ENCODE results near the gene TMEM134. TPM values are rescaled to one million over a fixed set of nuclear protein-coding genes. Genes with fewer than 3 reads are reported as not detected.
"Not testable (repeated sequence)": the region's sequence is repeated elsewhere in the genome, so short reads cannot be mapped to it uniquely, and the experiment has no call there.

Gene TMEM134, protein sequence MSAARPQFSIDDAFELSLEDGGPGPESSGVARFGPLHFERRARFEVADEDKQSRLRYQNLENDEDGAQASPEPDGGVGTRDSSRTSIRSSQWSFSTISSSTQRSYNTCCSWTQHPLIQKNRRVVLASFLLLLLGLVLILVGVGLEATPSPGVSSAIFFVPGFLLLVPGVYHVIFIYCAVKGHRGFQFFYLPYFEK
- total RNA-seq, result 10 to 100 TPM; 52.6 to 56.1 TPM

DNA sequence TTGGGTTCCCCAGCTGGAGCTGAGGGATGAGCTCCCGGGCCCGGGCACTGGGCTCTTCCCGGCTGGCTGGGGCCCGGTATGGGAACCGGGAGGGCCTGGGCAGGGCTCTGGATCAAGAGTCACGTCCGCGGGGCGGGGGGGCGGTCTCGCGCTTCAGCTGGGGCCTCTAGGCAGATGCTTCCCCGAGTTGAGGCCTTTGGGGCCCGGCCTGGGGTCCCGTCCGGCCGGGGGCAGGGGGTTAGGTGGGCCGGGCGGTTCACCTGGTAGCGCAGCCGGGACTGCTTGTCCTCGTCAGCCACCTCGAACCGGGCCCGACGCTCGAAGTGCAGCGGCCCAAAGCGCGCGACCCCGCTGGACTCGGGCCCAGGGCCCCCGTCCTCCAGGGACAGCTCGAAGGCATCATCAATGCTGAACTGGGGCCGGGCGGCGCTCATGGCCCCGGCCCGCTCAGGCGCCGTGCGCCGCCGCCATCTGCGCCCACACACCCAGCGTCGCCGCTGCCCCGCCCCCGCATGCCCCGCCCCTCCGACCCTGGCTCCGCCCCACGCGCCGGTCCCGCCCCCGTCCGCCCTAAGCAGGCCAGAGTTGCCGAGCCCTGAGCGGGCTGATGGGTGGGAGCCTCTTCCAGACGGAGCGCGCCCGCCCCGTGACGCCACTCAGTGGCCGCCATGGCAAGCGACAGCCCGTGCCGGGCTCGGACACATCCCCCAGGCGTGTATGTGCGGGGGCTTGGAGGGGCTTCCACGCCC lies at the start of gene TMEM134:
Gene TMEM134 (minus strand): TSS at position 493 of the 749 bp plus-strand sequence. CDS start 59 bp downstream, at position 434.
- intact Hi-C loops (cut with micrococcal nuclease), result loop anchor here (1.0 to 2.0 kb wide), 8 partner anchors 14 to 78 kb away; partner anchors contain the start of genes AIP, RAD9A and RPS6KB2
- CTCF ChIA-PET, result interaction anchor here (0.7 to 3.9 kb wide), 12 partner anchors 12 to 112 kb away, joined by 3 to 20 read pairs (median 4); partner anchors contain the start of genes AIP, CDK2AP2, PITPNM1 and PTPRCAP
- H3K4me1 Mint-ChIP-seq (ENCODE audit: low read depth), result peaks cover 33% of the 10 kb centered on the region
- peak within 1 kb of the TSS; percentile 80 for H3K4me3 Mint-ChIP-seq
- peak; percentile 92 for DNase-seq
- H3K36me3 Mint-ChIP-seq (ENCODE audit: low read depth), result peaks cover 5% of the 10 kb centered on the region
- H3K9me3 Mint-ChIP-seq, result no peaks in the 10 kb centered on the region
- H3K27me3 Mint-ChIP-seq (ENCODE audit: low read depth), result no peaks in the 10 kb centered on the region
- peak within 1 kb of the TSS; percentile 86 for H3K27ac Mint-ChIP-seq

DNA sequence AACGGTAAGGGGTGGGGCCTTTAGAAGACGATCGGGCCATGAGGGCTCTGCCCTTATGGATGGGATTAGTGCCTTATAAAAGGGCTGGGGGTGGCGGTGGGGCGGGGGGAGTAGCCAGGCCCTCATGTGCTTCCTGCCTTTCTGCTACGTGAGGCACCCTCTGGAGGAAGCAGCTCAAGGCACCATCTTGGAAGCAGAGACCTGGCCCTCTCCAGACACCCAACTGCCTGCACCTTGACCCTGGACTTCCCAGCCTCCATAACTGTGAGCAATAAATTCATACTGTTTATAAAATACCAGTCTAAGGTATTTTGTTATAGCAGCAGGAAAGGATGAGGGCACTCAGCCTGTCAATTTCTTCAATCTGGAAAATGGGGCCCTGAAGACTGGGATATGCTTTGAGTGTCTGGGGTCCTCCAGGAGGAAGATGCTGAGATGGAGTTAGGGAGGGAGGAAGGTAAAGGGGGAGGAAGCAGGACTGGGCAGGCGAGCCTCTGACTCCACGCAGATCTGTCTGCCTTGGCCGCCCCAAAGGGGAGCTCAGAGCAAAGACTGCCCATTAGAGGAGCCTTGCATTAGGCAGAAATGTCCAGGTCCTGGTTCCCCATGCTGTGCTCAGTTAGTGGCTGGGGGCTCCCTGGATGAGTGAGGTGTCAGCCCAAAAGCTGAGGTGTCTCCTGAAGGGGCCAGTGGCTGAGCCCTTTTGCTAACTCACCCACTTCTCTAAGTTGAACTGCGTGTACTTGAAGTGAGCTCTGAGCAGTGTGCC lies 48.9 kb upstream of the TMEM134 start:
- H3K4me3 Mint-ChIP-seq, result no peak overlapping the region
- no peaks in the 10 kb centered on the region for H3K9me3 Mint-ChIP-seq
- DNase-seq, result no peak
- intact Hi-C loops (cut with micrococcal nuclease), result no loop called here
- H3K27ac Mint-ChIP-seq, result no peak overlapping the region
- CTCF ChIA-PET, result interaction anchor here (0.9 kb wide), 1 partner anchor 78 kb away, joined by 3 read pairs; no protein-coding TSS in a partner anchor
- no peaks in the 10 kb centered on the region for H3K4me1 Mint-ChIP-seq (ENCODE audit: low read depth)
- no peaks in the 10 kb centered on the region for H3K36me3 Mint-ChIP-seq (ENCODE audit: low read depth)
- peaks cover 2% of the 10 kb centered on the region for H3K27me3 Mint-ChIP-seq (ENCODE audit: low read depth)

DNA sequence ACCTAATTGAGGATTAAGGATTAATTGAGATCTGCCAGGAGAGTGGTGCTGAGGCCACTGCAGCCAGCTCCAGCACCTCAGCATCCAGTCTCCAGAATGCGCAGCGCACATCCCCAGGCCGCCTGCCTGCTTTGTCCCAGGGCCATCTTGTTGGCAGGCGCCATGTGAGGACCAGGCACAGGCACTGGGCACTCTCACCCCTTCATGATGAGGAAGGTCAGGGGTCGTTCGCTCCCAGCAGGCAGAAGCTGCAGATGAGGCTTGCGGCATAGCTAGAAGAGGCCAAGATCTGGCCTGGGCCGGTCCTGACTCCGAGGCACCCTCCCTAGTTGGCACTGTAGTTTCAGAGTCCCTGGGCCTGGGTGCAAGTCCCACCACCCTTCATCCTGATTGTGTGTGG lies 47.8 kb upstream of the TMEM134 start:
- no peak for DNase-seq
- intact Hi-C loops (cut with micrococcal nuclease), result no loop called here
- no peaks in the 10 kb centered on the region for H3K36me3 Mint-ChIP-seq (ENCODE audit: low read depth)
- no peak overlapping the region for H3K4me3 Mint-ChIP-seq
- H3K27ac Mint-ChIP-seq, result no peak overlapping the region
- peaks cover 2% of the 10 kb centered on the region for H3K27me3 Mint-ChIP-seq (ENCODE audit: low read depth)
- CTCF ChIA-PET, result no interaction called here
- no peaks in the 10 kb centered on the region for H3K4me1 Mint-ChIP-seq (ENCODE audit: low read depth)
- H3K9me3 Mint-ChIP-seq, result no peaks in the 10 kb centered on the region

DNA sequence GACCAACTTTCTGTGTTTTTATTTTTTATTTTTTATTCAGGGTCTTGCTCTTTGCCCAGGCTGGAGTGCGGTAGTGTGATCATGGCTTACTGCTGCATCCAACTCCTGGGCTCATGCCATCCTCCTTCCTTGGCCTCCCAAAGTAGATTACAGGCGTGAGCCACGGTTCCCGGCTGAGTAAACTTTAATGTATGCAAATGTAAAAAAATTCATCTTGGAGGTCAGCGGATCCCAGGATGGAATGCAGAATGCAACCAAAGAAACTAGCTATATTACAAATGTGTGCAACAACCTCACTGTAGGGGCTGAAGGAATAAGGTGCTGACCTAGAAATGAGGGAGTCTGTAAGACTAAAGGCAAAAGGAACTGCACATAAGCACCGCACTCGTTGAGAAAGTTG lies 45.1 kb upstream of the TMEM134 start:
- no peak overlapping the region for H3K27ac Mint-ChIP-seq
- peaks cover 2% of the 10 kb centered on the region for H3K27me3 Mint-ChIP-seq (ENCODE audit: low read depth)
- H3K36me3 Mint-ChIP-seq (ENCODE audit: low read depth), result no peaks in the 10 kb centered on the region
- H3K4me1 Mint-ChIP-seq (ENCODE audit: low read depth), result peaks cover 5% of the 10 kb centered on the region
- H3K4me3 Mint-ChIP-seq, result no peak overlapping the region
- DNase-seq, result no peak
- CTCF ChIA-PET, result no interaction called here
- intact Hi-C loops (cut with micrococcal nuclease), result no loop called here
- no peaks in the 10 kb centered on the region for H3K9me3 Mint-ChIP-seq

DNA sequence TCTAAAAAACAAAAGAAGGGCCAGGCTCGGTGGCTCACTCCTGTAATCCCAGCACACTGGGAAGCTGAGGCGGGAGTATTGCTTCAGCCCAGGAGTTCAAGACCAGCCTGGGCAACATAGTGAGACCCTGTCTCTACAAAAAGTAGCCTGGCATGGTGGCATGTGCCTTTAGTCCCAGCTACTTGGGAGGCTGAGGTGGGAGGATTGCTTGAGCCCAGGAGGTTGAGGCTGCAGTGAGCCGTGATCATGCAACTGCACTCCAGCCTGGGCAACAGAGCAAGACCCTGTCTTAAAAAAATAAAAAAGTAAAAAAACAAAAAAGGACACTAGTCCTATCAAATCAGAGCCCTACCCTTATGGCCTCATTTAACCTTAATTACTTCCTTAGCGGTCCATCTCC lies 42.5 kb upstream of the TMEM134 start:
- H3K4me1 Mint-ChIP-seq (ENCODE audit: low read depth), result peaks cover 17% of the 10 kb centered on the region
- H3K27ac Mint-ChIP-seq; H3K4me3 Mint-ChIP-seq; H3K9me3 Mint-ChIP-seq; intact Hi-C loops (cut with micrococcal nuclease); CTCF ChIA-PET; H3K27me3 Mint-ChIP-seq (ENCODE audit: low read depth); H3K36me3 Mint-ChIP-seq (ENCODE audit: low read depth); DNase-seq: not testable (repeated sequence)

DNA sequence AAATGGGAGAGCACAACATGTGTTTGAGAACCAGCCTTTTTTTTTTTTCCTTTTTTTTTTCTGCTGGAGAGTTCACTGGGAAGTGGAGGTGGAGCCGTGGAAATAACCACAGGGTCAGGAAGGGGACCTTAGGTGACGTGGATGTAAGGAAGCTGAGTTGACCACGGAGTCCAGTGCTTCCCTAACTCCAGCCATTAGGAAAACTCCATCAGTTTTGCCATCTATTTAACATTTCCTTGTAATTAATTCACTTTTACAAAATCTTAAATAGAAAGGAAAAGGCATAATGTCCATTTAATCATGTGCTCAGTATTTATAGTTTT lies 40.9 kb upstream of the TMEM134 start:
- Mint-ChIP-seq H3K27me3 (ENCODE audit: low read depth) (peaks cover 2% of the 10 kb centered on the region), H3K4me3 (peak overlapping the region; percentile 85), H3K36me3 (ENCODE audit: low read depth) (peaks cover 10% of the 10 kb centered on the region), H3K9me3 (no peaks in the 10 kb centered on the region), H3K27ac (no peak overlapping the region), H3K4me1 (ENCODE audit: low read depth) (peaks cover 27% of the 10 kb centered on the region)
- DNase-seq, result no peak
- CTCF ChIA-PET, result no interaction called here
- intact Hi-C loops (cut with micrococcal nuclease), result no loop called here

DNA sequence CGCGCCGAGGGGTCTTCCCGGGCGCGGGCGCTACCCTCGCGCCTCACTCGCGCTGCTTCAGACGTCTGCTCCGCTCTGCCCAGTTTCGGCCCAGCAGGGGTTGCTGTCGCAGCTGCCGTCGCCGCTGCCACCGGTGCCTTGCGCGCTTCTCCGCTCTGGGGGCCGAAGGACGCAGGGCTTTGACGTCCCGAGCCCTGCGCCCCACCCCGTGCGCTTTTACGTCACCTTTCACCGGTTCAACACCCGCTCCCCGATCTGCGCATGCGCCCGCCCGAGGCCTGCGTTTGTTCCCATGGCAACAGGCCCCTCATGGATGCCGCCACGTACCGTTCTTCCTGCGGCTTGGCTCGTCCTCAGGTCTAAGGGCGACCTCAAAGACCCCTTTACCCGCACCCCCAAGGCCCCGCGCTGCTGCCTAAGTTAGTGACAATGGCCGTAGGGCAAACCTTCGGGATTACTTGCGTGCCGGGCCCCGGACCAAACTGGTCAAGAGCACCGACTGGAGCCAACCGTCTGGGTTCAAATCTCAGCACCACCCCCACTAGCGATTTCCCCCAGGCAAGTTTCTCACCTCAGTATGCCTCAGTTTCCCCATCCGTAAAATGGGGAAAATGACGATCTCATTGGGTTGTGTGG lies 39.6 kb upstream of the TMEM134 start:
- Mint-ChIP-seq H3K9me3 (no peaks in the 10 kb centered on the region), H3K4me1 (ENCODE audit: low read depth) (peaks cover 31% of the 10 kb centered on the region), H3K36me3 (ENCODE audit: low read depth) (peaks cover 10% of the 10 kb centered on the region), H3K27me3 (ENCODE audit: low read depth) (no peaks in the 10 kb centered on the region), H3K4me3 (peak overlapping the region; percentile 85), H3K27ac (peak overlapping the region; percentile 97)
- DNase-seq, result peak; percentile 99
- intact Hi-C loops (cut with micrococcal nuclease), result loop anchor here (1.0 to 10.0 kb wide), 5 partner anchors 74 to 526 kb away; partner anchors contain the start of genes GRK2, GSTP1, KDM2A and NDUFS8
- CTCF ChIA-PET, result interaction anchor here (1.0 to 1.5 kb wide), 2 partner anchors 40 to 70 kb away, joined by 4 to 7 read pairs; partner anchors contain the start of genes PTPRCAP and TMEM134

DNA sequence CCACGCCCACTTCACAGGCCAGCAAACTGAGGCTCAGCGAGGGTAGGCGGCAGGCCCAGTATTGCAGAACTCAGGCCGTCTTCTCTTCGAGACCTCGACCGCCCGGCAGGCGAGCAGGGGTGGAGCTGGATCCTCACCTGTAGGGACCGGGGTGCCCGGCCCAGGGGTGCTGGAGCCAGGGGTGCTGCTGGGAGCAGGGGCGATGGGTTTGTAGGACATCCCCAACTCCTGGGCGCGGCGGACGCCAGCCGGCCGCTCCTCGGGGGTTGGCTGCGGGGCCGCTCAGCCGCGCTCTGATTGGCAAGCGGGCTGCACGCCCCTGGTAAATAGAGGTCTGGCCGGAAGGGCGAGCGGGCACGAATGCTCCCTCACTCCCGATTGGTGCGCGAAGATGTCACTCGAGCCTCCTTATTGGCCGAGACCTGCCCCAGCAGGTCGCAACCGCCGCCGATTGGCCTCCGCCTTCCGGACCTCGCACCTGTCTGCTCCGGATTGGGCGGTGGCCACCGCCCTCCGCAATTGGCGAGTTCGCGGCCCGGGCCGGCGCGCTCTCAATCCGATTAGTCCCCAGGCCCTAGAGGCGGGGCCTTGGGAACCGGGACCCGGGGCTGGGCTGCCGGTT lies 38.9 kb upstream of the TMEM134 start, which contains the start of gene CDK2AP2:
Gene CDK2AP2 (minus strand): TSS at position 299 of the 622 bp plus-strand sequence. CDS start 80 bp downstream, at position 219.
- peaks cover 35% of the 10 kb centered on the region for H3K4me1 Mint-ChIP-seq (ENCODE audit: low read depth)
- H3K27ac Mint-ChIP-seq, result peak within 1 kb of the TSS; percentile 97
- H3K9me3 Mint-ChIP-seq, result no peaks in the 10 kb centered on the region
- intact Hi-C loops (cut with micrococcal nuclease), result loop anchor here (1.0 to 10.0 kb wide), 6 partner anchors 75 to 527 kb away; partner anchors contain the start of genes GRK2, GSTP1, KDM2A and NDUFS8
- peak; percentile 99 for DNase-seq
- H3K27me3 Mint-ChIP-seq (ENCODE audit: low read depth), result no peaks in the 10 kb centered on the region
- CTCF ChIA-PET, result interaction anchor here (1.0 to 1.5 kb wide), 3 partner anchors 39 to 107 kb away, joined by 3 to 7 read pairs (median 4); partner anchors contain the start of genes PPP1CA, PTPRCAP and TMEM134
- H3K4me3 Mint-ChIP-seq, result peak within 1 kb of the TSS; percentile 85
- H3K36me3 Mint-ChIP-seq (ENCODE audit: low read depth), result peaks cover 12% of the 10 kb centered on the region

DNA sequence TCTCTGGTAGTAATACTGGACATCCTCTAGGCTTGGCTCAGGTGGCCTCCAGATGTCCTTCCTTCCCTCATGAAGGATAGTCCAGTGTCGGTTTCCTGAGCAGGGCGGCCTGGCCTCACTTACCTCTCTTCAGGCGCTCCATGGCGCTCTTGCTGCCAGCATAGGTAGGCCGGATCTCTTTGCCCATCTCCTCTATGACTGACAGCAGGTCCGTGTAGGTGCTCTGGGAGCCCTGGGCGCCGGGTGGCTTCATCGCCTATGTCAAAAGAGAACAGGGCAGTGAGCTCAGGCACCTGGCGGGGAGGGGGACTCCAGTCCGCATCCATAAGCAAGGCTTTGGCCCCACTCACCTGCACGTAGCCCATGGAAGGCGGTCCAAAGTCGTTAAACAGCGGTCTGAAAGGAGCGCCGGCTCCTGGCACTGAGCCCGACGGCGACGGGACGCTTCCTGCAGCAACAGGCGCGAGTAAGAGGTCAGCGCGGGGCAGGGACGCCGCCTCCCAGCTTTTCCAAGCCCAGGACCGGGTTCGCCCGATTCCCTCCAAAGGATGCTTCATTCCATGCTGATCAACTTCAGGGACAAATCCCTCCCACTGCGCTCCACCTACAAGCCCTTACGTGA lies 38.3 kb upstream of the TMEM134 start:
- Mint-ChIP-seq H3K27ac (peak overlapping the region; percentile 97), H3K36me3 (ENCODE audit: low read depth) (peaks cover 15% of the 10 kb centered on the region), H3K27me3 (ENCODE audit: low read depth) (no peaks in the 10 kb centered on the region), H3K4me3 (peak overlapping the region; percentile 85), H3K4me1 (ENCODE audit: low read depth) (peaks cover 38% of the 10 kb centered on the region), H3K9me3 (no peaks in the 10 kb centered on the region)
- no peak for DNase-seq
- CTCF ChIA-PET, result interaction anchor here (1.0 to 1.5 kb wide), 3 partner anchors 39 to 106 kb away, joined by 3 to 7 read pairs (median 4); partner anchors contain the start of genes PPP1CA, PTPRCAP and TMEM134
- intact Hi-C loops (cut with micrococcal nuclease), result loop anchor here (2.0 to 10.0 kb wide), 4 partner anchors 240 to 527 kb away; partner anchors contain the start of genes GRK2, KDM2A, NDUFS8 and TCIRG1

DNA sequence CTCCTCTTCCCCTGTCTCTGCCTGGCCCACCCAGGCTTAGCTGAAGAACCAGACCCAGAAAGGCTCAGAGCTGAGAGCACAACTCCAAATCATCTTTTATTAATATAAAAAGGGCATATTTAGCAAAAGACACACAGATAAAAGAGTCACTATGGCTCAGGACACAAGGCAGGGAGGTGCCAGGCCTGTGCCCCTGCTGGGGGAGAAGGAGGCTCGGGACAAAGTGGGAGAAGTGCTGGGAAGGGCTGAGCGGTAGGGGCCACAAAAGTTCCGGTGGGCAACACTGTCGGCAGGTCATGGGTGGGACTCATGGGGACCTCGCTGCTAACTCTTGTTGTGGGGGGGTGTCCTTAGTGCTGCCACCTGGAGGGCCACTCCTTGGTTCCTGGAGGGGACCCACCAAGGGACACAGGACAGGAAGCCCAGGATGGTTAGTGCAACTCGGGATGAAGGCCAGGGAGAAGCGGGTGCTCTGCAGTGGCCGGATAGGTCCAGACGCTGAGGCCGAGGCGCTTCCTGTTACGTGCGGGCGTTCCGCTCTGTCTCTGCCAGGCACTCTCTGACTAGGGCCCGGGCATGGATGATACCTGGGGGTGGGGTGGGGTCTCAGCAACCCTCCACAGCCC lies 37.5 kb upstream of the TMEM134 start:
- peak overlapping the region; percentile 97 for H3K27ac Mint-ChIP-seq

More for the DNA sequence above, 37.5 kb upstream of the TMEM134 start:
- no peak for DNase-seq
- CTCF ChIA-PET, result interaction anchor here (1.0 to 1.8 kb wide), 6 partner anchors 19 to 105 kb away, joined by 3 to 7 read pairs (median 6); partner anchors contain the start of genes PPP1CA, PTPRCAP and TMEM134
- peak overlapping the region; percentile 90 for H3K4me3 Mint-ChIP-seq
- H3K4me1 Mint-ChIP-seq (ENCODE audit: low read depth), result peaks cover 41% of the 10 kb centered on the region
- intact Hi-C loops (cut with micrococcal nuclease), result loop anchor here (1.0 to 10.0 kb wide), 12 partner anchors 19 to 528 kb away; partner anchors contain the start of genes GRK2, KDM2A, NDUFS8 and POLD4
- H3K9me3 Mint-ChIP-seq, result no peaks in the 10 kb centered on the region
- no peaks in the 10 kb centered on the region for H3K27me3 Mint-ChIP-seq (ENCODE audit: low read depth)
- peaks cover 15% of the 10 kb centered on the region for H3K36me3 Mint-ChIP-seq (ENCODE audit: low read depth)

Measured in activated naive CD4-positive, alpha-beta T cell treated with anti-CD3 and anti-CD28 coated beads for 36 hours (primary cell).